K562 (cell line): Measurements from ENCODE around the gene SCAF11. TPM values are rescaled to one million over a fixed set of nuclear protein-coding genes. Genes with fewer than 3 reads are reported as not detected.

Source experiments
- BRD4 ChIP-seq: fragments of 200-600 bp; sonication (generic); IDR thresholded peaks from 2 replicates; pipeline ENCODE4 v1.6.1; 2017; ENCODE audit warnings: inconsistent platforms
- DACH1 ChIP-seq: fragments of 450-650 bp; IDR thresholded peaks from 2 replicates; pipeline ENCODE4 v1.6.1; 2018; ENCODE audit not compliant: partially characterized antibody
- JUNB ChIP-seq: fragments of 450-650 bp; formaldehyde crosslinking; conservative IDR thresholded peaks from 2 replicates; pipeline ENCODE4 v1.4.0; 2020; ENCODE audit warnings: mild to moderate bottlenecking
- MTA2 ChIP-seq: fragments of 450-650 bp; IDR thresholded peaks from 2 replicates; pipeline ENCODE4 v1.6.1; 2016; ENCODE audit warnings: low read depth
- NFIX ChIP-seq: fragments of 250-450 bp; sonication (Bioruptor Pico); IDR thresholded peaks from 2 replicates; pipeline ENCODE4 v1.4.0; 2020; ENCODE audit warnings: low read depth, mild to moderate bottlenecking, moderate library complexity
- RFX5 ChIP-seq: IDR thresholded peaks from 2 replicates; pipeline ENCODE4 v1.6.1; 2011; ENCODE audit warnings: low read depth, mild to moderate bottlenecking, improper control_type of control experiment, low read length
- SRSF1 ChIP-seq: fragments of 200-400 bp; formaldehyde crosslinking; IDR thresholded peaks from 2 replicates; pipeline ENCODE4 v1.6.1; 2017; ENCODE audit warnings: mild to moderate bottlenecking, low read depth, low read length, moderate library complexity
- STAT6 ChIP-seq: sonication (generic); formaldehyde crosslinking; IDR thresholded peaks from 2 replicates; pipeline ENCODE4 v1.8.1; 2023; ENCODE audit warnings: mild to moderate bottlenecking, missing genetic modification reagents
- WHSC1 ChIP-seq: IDR thresholded peaks from one replicate; pipeline ENCODE4 v1.6.1; 2012; ENCODE audit warnings: low read length, control low read depth, inconsistent platforms
- XRCC5 ChIP-seq: fragments of 200-400 bp; formaldehyde crosslinking; IDR thresholded peaks from 2 replicates; pipeline ENCODE4 v1.6.1; 2017; ENCODE audit warnings: low read depth, mild to moderate bottlenecking, low read length
- ZNF282 ChIP-seq: sonication (generic); formaldehyde crosslinking; IDR thresholded peaks from 2 replicates; pipeline ENCODE4 v1.8.1; 2023; ENCODE audit warnings: missing genetic modification reagents
- ZNF717 ChIP-seq: fragments of 250-450 bp; sonication (Bioruptor Pico); IDR thresholded peaks from 2 replicates; pipeline ENCODE4 v1.5.0; 2021
- ZNF77 ChIP-seq: fragments of 250-450 bp; sonication (Bioruptor Pico); IDR thresholded peaks from 2 replicates; pipeline ENCODE4 v1.5.0; 2020
- ZNF830 ChIP-seq: fragments of 250-450 bp; sonication (Bioruptor Pico); IDR thresholded peaks from 2 replicates; pipeline ENCODE4 v1.5.0; 2021; ENCODE audit warnings: mild to moderate bottlenecking
- polyA plus RNA-seq, 8 experiments: library from polyadenylated mRNA; depleted of rRNA in 4 of 8; stranded (reverse) in 5 of 8; unstranded in 3 of 8; fragments of >200 nt; fragmentation: Nextera tagmentation in 2 of 8; fragmentation: Illumina TruSeq in 1 of 8; extraction: Ambion mirVana in 2 of 8; extraction: Trizol in 1 of 8; gene quantifications; 2 replicates each; pipeline versions ENCODE4 v1.2.1 to v1.2.3, GENCODE V29; 2011 to 2014; ENCODE audit warnings: inconsistent platforms in 1 of 8, missing spikeins in 1 of 8
- total RNA-seq, 7 experiments: library from RNA; depleted of rRNA in 6 of 7; stranded (reverse); fragments of >200 nt in 6 of 7; fragmentation: Illumina TruSeq in 2 of 7; extraction: Trizol in 2 of 7; gene quantifications; 2 replicates each; pipeline versions ENCODE4 v1.2.1 to v1.2.3, GENCODE V29; 2011 to 2021; ENCODE audit warnings: low replicate concordance in 1 of 7
- TF ChIP-seq, protein P1 (sequence below): fragments of 250-450 bp; sonication (Bioruptor Pico); IDR thresholded peaks from 2 replicates; pipeline ENCODE4 v1.8.0; 2021; ENCODE audit warnings: mild to moderate bottlenecking, moderate library complexity
- TF ChIP-seq, protein P2 (sequence below): sonication (generic); formaldehyde crosslinking; IDR thresholded peaks from 2 replicates; pipeline ENCODE4 v1.9.0; 2022; ENCODE audit warnings: mild to moderate bottlenecking, missing genetic modification reagents
- TF ChIP-seq, protein P3 (sequence below): sonication (generic); formaldehyde crosslinking; IDR thresholded peaks from 2 replicates; pipeline ENCODE4 v1.8.1; 2023; ENCODE audit warnings: mild to moderate bottlenecking, missing genetic modification reagents
- TF ChIP-seq, protein P4 (sequence below): fragments of 250-450 bp; sonication (Bioruptor Pico); IDR thresholded peaks from 2 replicates; pipeline ENCODE4 v1.5.0; 2021

SCAF11 gene
- total and polyA plus RNA-seq, 9 of the 15 experiments (the other 6 are each of a cell fraction or from before 2014, with no cell fraction given): 30.4 to 119 (median 80.0) TPM

DNA sequence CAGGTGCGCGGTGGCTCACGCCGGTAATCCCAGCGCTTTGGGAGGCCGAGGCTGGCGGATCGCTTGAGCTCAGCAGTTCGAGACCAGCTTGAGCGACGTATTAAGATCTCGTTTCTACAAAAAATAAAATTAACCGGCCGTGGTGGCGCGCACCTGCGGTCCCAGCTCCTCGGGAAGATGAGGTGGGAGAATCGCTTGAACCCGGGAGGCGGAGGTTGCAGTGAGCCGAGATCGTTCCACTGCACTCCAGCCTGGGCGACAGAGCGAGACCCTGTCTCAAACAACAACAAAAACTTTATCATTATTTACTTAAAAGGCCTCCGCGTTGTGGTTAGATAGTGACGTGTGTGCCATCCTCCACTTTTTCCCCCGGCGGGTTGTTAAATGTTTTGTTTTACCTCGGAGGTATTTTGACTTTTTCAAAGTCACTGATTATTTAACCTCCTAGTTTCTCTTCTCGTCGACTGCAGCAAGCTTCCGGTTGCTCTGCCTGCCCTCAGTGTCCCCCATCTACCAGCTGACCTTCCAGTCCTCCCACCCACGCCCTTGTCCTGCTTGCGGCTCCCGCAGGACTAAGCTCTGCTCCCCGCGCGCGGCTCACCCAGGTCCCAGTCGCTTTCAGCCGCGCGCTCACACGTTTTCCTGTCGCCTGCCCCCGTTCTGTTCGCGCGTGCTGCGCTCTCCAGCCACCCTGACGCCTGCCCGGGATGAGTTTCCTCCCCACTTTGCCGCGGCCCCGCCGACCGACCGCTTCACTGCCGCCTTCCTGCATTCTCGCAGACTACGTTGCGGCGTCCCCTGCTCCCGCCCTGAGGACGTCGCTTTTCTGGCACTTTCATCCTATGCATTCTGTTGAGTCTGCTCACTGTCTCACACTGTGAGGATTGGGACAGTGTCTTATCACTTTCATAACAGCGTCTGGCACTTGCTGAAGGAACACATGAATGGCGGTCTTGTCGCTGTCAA is 1.2 kb upstream of the SCAF11 start (continued):
- TF ChIP-seq, protein P1, sequence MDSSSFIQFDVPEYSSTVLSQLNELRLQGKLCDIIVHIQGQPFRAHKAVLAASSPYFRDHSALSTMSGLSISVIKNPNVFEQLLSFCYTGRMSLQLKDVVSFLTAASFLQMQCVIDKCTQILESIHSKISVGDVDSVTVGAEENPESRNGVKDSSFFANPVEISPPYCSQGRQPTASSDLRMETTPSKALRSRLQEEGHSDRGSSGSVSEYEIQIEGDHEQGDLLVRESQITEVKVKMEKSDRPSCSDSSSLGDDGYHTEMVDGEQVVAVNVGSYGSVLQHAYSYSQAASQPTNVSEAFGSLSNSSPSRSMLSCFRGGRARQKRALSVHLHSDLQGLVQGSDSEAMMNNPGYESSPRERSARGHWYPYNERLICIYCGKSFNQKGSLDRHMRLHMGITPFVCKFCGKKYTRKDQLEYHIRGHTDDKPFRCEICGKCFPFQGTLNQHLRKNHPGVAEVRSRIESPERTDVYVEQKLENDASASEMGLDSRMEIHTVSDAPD (CRISPR knock-in tag): no peak
- TF ChIP-seq, protein P2, sequence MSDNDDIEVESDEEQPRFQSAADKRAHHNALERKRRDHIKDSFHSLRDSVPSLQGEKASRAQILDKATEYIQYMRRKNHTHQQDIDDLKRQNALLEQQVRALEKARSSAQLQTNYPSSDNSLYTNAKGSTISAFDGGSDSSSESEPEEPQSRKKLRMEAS (CRISPR knock-in tag): peak; percentile 83
- TF ChIP-seq ZNF830 (CRISPR knock-in tag): no peak; the same call in 1 of the 2 replicates
- TF ChIP-seq JUNB (CRISPR knock-in tag): no peak
- 0 out of 2 replicates have a peak, but pooled peaks have one; percentile 19 for TF ChIP-seq XRCC5
- TF ChIP-seq DACH1: peak; percentile 89
- no peak for TF ChIP-seq WHSC1
- TF ChIP-seq NFIX (CRISPR knock-in tag): no peak
- TF ChIP-seq, protein P3, sequence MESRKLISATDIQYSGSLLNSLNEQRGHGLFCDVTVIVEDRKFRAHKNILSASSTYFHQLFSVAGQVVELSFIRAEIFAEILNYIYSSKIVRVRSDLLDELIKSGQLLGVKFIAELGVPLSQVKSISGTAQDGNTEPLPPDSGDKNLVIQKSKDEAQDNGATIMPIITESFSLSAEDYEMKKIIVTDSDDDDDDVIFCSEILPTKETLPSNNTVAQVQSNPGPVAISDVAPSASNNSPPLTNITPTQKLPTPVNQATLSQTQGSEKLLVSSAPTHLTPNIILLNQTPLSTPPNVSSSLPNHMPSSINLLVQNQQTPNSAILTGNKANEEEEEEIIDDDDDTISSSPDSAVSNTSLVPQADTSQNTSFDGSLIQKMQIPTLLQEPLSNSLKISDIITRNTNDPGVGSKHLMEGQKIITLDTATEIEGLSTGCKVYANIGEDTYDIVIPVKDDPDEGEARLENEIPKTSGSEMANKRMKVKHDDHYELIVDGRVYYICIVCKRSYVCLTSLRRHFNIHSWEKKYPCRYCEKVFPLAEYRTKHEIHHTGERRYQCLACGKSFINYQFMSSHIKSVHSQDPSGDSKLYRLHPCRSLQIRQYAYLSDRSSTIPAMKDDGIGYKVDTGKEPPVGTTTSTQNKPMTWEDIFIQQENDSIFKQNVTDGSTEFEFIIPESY (CRISPR knock-in tag): no peak
- TF ChIP-seq ZNF77 (CRISPR knock-in tag): no peak
- TF ChIP-seq BRD4: no peak
- no peak for TF ChIP-seq RFX5
- TF ChIP-seq SRSF1: no peak
- TF ChIP-seq ZNF717 (CRISPR knock-in tag): no peak
- TF ChIP-seq MTA2: no peak
- no peak for TF ChIP-seq STAT6 (CRISPR knock-in tag)
- TF ChIP-seq, protein P4, sequence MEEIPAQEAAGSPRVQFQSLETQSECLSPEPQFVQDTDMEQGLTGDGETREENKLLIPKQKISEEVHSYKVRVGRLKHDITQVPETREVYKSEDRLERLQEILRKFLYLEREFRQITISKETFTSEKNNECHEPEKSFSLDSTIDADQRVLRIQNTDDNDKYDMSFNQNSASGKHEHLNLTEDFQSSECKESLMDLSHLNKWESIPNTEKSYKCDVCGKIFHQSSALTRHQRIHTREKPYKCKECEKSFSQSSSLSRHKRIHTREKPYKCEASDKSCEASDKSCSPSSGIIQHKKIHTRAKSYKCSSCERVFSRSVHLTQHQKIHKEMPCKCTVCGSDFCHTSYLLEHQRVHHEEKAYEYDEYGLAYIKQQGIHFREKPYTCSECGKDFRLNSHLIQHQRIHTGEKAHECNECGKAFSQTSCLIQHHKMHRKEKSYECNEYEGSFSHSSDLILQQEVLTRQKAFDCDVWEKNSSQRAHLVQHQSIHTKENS (CRISPR knock-in tag): no peak
- TF ChIP-seq ZNF282 (CRISPR knock-in tag): no peak
